HG03575 (cell line): ENCODE data around the gene DIDO1.

ENCODE experiments used
- ATAC-seq: cut with Tn5 transposase; IDR thresholded peaks from one replicate; pipeline ENCODE4 v1.9.1; 2021; ENCODE audit not compliant: unreplicated experiment, insufficient number of reproducible peaks, low FRiP score; ENCODE audit errors: extremely low read depth

DIDO1 gene

DNA sequence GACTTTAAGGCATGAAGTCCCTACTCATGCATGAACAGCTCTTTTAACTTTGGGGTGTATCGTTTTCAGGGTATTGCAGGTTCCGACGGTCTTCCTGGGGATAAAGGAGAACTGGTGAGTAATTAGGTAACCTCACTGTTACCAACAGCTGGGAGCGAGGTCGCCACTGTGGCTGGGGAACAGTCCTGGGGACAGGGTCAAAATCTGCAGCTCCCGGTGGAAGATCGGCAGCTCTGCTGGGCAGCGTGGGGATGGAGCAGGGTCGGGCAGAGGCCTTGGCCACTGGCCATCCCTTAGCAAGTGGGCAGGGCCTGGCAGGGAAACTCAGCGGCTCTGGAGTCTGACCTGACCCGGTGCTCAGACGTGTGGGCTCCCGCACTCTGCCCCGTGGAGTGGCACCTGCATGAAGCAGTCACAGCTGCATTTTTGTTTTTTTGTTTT is 93.3 kb downstream of the DIDO1 start:
- no peak for ATAC-seq

DNA sequence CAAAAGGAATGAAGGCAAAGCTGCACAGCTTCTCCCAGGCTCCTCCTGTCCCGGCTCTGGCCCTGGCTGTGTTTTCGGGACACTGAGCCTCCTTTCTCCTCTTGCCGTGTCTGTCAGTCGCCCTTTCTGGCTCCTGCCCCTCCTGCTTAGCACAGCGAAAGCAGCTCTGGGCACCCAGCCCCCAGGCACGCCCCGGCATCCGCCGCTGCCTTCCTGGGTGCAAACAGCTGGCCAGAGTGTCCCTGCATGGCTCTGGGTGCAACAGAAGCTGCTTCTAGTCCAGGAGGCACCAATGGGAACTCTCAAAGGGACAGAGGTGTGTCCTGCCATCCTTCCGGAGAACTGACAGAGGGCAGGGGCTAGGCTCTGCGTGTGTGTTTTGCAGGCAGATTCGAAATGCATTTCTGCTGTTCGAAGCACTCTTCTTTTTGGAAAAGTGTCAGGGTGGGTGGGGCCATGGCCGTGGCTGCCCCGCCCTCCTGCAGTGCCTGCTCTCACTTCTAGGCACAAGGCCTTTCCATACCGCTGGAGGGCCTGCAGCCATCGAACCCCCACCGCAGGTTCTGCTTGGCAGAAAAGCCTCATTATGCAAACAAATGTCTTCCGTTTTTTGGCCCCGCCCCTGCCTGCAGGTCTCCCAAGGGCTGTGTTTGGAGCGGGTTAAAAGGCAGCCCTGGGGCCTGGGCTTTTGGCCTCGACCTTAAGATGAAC is 93.9 kb downstream of the DIDO1 start:
- no peak for ATAC-seq

DNA sequence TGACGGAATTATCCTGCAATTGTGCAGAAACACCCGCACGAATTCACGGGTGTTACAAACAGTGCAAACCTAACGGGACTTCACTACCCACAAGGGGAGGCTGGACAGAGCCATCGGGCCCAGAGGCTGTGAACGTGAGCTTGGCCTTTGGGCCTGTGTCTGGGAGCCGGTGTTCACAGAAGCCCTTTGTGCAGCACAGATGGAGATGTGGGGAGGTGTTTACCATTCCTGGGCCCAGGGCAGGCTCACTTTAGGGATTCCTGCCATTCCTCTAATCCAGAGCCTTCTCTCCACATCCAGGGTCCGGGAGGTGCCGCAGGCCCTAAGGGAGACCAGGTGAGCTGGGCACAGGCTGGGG is 94.5 kb downstream of the DIDO1 start:
- ATAC-seq, result no peak

DNA sequence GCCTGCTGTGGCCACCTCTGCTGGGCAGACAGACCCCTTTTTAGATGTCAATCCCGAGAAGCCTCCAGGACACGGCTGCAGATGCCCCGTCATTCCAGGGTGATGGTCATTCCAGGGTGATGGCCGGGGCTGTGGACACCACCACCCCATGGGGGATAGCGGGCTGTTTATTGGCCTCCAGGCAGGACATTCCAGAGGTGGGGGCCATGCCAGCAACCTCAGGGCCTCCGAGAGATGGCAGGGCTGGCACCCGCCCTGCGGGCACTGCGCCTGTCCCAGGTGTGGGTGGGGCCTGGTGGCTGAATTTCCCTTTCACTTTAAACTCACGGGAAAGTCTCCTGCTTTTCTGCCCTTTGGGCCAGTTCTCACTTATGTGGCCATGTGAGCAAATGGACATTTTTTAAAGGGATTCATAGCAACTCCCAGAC is 94.9 kb downstream of the DIDO1 start:
- ATAC-seq, result no peak

DNA sequence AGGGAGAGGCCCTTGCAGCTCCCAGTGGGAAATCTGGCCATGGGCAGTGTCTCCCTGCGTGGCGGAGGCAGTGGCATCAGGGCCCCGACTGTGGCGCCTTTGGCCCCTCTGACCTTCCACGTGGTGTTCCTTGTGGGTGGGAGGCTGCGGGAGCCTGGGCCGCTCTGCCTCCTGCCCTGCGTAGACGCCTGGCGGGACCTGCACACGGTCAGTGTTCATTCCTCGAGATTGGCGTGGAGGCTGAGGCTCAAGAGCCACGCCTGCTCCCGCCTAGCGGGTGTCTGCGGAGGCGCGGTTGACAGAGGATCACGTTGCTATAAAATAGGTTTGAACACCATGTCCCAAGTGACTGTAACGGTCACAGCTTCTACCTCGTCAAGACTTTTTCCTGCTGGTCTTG is 95.5 kb downstream of the DIDO1 start:
- no peak for ATAC-seq

DNA sequence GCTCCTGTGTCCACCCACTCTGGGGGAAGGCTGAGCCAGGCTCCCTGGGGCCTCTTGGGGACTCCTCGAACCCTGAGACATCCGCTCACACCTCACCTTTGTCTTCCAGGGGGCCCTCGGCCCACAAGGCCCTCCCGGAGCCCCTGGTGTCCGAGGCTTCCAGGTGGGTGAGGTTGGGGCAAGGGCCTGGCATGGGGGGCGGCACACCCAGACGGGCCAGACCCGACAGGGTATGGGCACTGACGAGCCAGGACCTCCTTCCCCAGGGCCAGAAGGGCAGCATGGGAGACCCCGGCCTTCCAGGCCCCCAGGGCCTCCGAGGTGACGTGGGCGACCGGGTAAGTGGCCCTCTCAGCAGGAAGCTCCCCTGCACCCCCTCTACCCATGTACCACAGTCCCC is 96.1 kb downstream of the DIDO1 start:
- ATAC-seq, result no peak

DNA sequence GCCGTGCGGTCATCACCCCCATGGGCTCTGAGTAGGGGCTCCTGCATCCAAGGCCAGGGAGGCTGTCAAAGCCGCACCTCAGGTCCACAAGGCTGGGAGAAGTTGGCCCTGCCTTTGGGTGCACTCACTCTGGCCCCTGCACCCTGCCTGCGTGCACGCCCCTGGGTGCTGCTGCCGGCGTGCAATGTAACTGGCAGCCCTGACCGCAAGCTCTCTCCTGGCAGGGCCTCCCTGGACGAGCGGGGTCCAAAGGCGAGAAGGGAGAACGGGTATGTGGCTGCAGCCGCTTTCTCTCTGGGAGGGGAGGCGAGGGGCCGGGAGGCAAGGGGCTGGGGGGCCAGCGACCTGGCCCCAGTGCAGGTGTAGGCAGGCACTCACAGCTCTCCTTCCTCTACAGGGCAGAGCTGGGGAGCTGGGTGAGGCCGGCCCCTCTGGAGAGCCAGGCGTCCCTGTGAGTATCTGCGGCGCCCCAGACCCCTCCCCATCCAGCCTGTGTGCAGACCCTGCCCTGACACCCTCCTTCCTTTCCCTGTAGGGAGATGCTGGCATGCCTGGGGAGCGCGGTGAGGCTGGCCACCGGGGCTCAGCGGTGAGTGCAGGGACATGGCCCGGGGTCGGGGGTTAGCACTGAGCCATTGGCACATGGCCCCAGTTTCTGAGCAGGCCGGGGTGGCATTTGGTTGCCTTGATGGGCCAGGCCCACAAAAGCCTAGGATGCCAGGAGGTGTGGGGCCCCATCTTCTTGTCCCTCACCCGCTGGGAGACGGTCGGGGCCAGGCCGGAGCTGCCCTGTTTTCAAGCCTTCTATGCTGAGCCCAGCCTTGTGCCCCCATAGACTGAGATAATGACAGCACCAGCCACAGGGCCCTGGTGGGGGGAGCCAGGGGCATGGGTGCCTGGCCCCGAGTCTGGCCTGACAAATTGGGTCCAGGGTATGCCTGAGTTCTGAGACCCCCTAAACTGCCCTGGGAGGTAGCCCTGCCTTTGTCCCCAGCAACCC is 96.8 kb downstream of the DIDO1 start:
- ATAC-seq, result no peak

DNA sequence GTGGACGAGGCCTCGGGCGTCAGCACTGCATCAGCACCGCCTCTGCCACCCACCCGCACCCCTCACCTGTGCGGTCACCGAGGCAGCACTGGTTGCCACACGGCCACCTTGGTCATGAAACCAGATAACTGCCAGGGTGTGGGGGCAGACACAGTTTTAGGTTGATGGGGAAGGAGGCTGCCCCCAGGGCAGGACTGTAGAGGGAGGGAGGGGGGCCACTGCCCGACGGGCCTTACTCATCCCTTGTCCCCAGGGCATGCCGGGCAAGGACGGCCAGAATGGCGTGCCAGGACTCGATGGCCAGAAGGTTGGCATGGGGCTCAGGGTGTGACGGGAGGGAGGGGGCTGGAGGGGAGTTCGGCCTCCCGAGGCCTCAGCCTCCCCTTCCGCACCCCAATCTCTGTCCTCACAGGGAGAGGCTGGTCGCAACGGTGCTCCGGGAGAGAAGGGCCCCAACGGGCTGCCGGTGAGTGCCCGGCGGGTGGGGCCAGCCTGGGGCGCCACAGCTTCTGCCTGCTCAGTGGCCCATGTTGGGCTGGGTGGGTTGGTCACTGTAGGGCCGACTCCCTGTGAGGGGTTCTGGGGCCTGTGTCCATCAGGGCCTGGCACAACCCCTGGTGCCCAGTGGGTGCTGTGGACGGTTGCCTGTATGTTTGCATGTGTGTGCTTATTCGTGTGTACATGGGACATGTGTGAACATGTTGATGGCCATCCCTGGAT is 97.6 kb downstream of the DIDO1 start:
- no peak for ATAC-seq

DNA sequence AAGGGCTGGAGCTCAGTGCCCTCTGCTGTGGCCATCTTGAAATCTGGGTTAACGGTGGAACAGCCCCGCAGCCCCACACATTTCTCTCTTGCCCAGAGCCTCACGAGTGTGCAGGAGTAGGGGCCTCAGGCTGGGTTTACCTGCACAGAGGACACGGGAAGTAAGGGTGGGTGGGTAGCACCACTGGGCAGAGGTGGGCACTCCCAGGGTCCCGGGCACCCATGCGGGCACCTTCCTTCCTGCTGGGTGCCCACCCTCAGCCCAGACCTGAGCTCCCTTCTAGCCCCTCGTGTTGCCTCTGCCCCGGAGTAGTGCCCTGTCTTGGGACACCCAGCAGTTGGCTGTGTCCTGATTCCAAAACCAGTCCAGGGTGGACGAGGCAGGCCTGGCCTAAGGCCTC is 98.3 kb downstream of the DIDO1 start:
- no peak for ATAC-seq
